Measurements from ENCODE around the gene HBG2.

DNA sequence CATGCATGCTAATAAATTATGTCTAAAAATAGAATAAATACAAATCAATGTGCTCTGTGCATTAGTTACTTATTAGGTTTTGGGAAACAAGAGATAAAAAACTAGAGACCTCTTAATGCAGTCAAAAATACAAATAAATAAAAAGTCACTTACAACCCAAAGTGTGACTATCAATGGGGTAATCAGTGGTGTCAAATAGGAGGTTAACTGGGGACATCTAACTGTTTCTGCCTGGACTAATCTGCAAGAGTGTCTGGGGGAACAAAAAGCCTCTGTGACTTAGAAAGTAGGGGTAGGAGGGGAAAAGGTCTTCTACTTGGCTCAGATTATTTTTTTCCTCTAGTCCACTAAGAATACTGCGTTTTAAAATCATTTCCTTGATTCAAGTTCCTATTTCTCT, 26.9 kb downstream of the HBG2 start:
- TF ChIP-seq CEBPB (IDR thresholded peaks at IDR 0.05; ENCODE audit: low read depth, low read length) (no peak), FOS (IDR thresholded peaks at IDR 0.05; ENCODE audit: low read depth, low read length) (no peak), RCOR1 (IDR thresholded peaks at IDR 0.05; ENCODE audit: insufficient replicate concordance, low read length) (no peak), POLR2A (IDR thresholded peaks at IDR 0.05; ENCODE audit: low read depth, low read length) (no peak)
- TF ChIP-seq, protein P1, sequence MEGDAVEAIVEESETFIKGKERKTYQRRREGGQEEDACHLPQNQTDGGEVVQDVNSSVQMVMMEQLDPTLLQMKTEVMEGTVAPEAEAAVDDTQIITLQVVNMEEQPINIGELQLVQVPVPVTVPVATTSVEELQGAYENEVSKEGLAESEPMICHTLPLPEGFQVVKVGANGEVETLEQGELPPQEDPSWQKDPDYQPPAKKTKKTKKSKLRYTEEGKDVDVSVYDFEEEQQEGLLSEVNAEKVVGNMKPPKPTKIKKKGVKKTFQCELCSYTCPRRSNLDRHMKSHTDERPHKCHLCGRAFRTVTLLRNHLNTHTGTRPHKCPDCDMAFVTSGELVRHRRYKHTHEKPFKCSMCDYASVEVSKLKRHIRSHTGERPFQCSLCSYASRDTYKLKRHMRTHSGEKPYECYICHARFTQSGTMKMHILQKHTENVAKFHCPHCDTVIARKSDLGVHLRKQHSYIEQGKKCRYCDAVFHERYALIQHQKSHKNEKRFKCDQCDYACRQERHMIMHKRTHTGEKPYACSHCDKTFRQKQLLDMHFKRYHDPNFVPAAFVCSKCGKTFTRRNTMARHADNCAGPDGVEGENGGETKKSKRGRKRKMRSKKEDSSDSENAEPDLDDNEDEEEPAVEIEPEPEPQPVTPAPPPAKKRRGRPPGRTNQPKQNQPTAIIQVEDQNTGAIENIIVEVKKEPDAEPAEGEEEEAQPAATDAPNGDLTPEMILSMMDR (conservative IDR thresholded peaks at IDR 0.05; ENCODE audit: low read depth, low read length) = no peak

Measured in IMR-90 (cell line).